Activated B cell treated with CpG ODN at 0.5 μM for 24 hours (primary cell): ENCODE measurements around the gene ITGAE. TPM values are rescaled to one million over a fixed set of nuclear protein-coding genes. Genes with fewer than 3 reads are reported as not detected.

Experiments
- ATAC-seq: fragments of 200-7000 bp; cut with Tn5 transposase; one replicate; pipeline ENCODE4 v1.10.0; 2021; ENCODE audit warnings: low read depth, mild to moderate bottlenecking, moderate library complexity
- CTCF ChIA-PET: fragments of 350-600 bp; sonication (Branson Sonifier 250); formaldehyde crosslinking; loops from one replicate; lab custom pipeline; 2021; ENCODE audit warnings: antibody characterized with exemption; lab: Charles Lee
- POLR2A ChIA-PET: fragments of 350-600 bp; sonication (Branson Sonifier 250); formaldehyde crosslinking; loops from one replicate; lab custom pipeline; 2021; ENCODE audit warnings: antibody characterized with exemption; lab: Charles Lee
- DNase-seq: peaks from one replicate; pipeline ENCODE4 v3.0.0; 2022
- H3K27ac Mint-ChIP-seq: one replicate; pipeline ENCODE4 v1.8.0; 2020; ENCODE audit warnings: mixed read lengths
- H3K27me3 Mint-ChIP-seq: one replicate; pipeline ENCODE4 v1.8.0; 2021; ENCODE audit warnings: mixed read lengths
- H3K36me3 Mint-ChIP-seq: one replicate; pipeline ENCODE4 v1.8.0; 2021; ENCODE audit warnings: low read depth, mixed read lengths
- H3K4me1 Mint-ChIP-seq: one replicate; pipeline ENCODE4 v1.8.0; 2021; ENCODE audit warnings: mixed read lengths
- H3K4me3 Mint-ChIP-seq: one replicate; pipeline ENCODE4 v1.8.0; 2020; ENCODE audit warnings: mild to moderate bottlenecking, mixed read lengths
- H3K9me3 Mint-ChIP-seq: one replicate; pipeline ENCODE4 v1.8.0; 2020; ENCODE audit warnings: mixed read lengths
- intact Hi-C: fragments of 100-400 bp; cut with micrococcal nuclease; formaldehyde crosslinking; loops from one replicate; pipeline ENCODE4 v1.15.1; 2024
- total RNA-seq: library from RNA; stranded (reverse); gene quantifications from 2 replicates; pipeline ENCODE4 v1.2.3, GENCODE V29; 2022
- TF ChIP-seq, protein P1 (sequence below): fragments of 200-600 bp; IDR thresholded peaks from one replicate; pipeline ENCODE4 v1.8.0; 2022; ENCODE audit warnings: antibody characterized with exemption, mild to moderate bottlenecking

ITGAE gene
- total RNA-seq, 1 donor from 2014 or later = 45.3 TPM

DNA sequence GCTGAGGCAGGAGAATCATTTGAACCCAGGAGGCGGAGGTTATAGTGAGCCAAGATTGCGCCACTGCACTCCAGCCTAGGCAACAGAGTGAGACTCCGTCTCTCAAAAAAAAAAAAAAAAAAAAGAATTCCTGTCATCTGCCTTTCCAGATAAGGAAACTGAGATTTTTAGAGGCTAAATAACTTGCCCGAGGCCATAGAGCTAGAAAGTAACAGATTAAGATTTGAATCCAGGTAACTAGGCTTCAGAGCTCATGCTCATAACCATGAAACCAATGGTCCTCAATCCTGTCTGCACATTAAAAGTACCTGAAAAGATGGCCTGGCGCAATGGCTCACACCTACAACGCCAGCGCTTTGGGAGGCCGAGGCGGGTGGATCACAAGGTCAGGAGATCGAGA, 35.6 kb upstream of the ITGAE start:
- Mint-ChIP-seq H3K27me3 (no peaks in the 10 kb centered on the region), H3K4me3 (no peak overlapping the region), H3K4me1 (peaks cover 6% of the 10 kb centered on the region), H3K9me3 (no peaks in the 10 kb centered on the region), H3K27ac (no peak overlapping the region), H3K36me3 (peaks cover 74% of the 10 kb centered on the region)
- intact Hi-C loops = no loop called here
- no peak for ATAC-seq
- ChIA-PET POLR2A (no interaction called here), CTCF (interaction anchor here (0.7 kb wide), 1 partner anchor 26 kb away, joined by 3 read pairs; no protein-coding TSS in a partner anchor)
- TF ChIP-seq, protein P1, sequence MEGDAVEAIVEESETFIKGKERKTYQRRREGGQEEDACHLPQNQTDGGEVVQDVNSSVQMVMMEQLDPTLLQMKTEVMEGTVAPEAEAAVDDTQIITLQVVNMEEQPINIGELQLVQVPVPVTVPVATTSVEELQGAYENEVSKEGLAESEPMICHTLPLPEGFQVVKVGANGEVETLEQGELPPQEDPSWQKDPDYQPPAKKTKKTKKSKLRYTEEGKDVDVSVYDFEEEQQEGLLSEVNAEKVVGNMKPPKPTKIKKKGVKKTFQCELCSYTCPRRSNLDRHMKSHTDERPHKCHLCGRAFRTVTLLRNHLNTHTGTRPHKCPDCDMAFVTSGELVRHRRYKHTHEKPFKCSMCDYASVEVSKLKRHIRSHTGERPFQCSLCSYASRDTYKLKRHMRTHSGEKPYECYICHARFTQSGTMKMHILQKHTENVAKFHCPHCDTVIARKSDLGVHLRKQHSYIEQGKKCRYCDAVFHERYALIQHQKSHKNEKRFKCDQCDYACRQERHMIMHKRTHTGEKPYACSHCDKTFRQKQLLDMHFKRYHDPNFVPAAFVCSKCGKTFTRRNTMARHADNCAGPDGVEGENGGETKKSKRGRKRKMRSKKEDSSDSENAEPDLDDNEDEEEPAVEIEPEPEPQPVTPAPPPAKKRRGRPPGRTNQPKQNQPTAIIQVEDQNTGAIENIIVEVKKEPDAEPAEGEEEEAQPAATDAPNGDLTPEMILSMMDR = no peak
- no peak for DNase-seq

DNA sequence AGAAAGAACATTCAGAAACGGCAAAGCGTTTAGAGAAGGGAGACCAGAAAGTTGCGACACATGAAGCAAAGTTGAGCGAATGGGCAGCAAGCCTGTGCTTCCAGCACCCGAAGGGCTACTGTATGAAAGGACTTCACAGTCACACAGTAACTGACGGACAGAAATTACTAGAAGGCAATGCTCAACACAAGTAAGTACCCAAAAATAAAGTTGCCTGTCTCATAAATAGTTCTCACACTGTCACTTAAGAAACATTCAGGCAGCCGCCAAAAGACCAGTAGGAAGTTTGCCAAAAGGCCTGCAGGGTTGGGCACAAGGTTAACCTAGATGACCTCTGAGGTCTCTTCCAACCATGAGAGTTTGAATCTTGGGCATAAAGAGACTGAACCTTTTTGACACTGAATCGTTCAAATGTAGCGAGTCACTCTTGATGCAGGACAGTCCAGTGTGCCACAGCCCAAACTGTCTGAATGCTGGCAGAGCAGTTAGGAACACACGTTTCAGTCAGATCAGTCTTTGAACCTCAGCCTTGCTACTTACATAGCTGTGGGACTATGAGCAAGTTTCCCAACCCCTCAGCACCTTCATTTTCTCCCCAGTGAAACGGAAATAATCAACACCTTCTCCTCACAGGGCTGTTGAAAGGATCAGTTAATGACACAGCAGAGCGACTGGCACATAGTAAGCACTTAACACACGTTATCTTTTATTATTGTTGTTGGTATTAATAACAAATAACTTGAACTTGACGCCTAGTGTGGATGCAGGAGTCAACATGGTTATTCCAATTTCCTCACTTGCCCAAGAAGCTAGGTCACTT, 34.6 kb upstream of the ITGAE start:
- ATAC-seq (no peak), DNase-seq (no peak)
- intact Hi-C loops = no loop called here
- Mint-ChIP-seq H3K36me3 (peaks cover 68% of the 10 kb centered on the region), H3K4me1 (peaks cover 6% of the 10 kb centered on the region), H3K9me3 (no peaks in the 10 kb centered on the region), H3K4me3 (no peak overlapping the region), H3K27me3 (no peaks in the 10 kb centered on the region), H3K27ac (no peak overlapping the region)
- TF ChIP-seq, protein P1 = no peak
- POLR2A ChIA-PET = no interaction called here
- CTCF ChIA-PET = no interaction called here

DNA sequence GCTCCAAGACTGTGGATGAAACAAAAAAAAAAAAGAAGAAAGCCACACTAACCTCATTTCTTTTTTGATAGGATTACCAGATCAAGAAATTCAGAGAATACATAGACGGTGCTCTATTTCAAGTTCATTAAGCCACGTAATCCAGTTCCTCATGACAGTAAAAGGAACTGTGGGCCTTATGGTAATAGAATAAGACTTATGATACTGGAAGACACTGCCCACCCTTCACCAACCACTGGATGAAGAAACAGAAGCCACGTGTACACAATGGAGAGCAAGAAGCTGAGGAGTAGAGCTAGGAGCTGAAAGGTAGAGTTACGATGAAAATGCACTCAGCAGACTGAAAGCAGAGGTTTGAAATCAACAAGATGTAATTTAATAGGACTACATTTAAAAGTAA, 33.8 kb upstream of the ITGAE start:
- no peak overlapping the region for H3K27ac Mint-ChIP-seq
- no peaks in the 10 kb centered on the region for H3K27me3 Mint-ChIP-seq
- no peak overlapping the region for H3K4me3 Mint-ChIP-seq
- H3K4me1 Mint-ChIP-seq = peaks cover 3% of the 10 kb centered on the region
- peaks cover 65% of the 10 kb centered on the region for H3K36me3 Mint-ChIP-seq
- DNase-seq (no peak), ATAC-seq (no peak)
- CTCF ChIA-PET = no interaction called here
- intact Hi-C loops = no loop called here
- TF ChIP-seq, protein P1 = no peak
- POLR2A ChIA-PET = interaction anchor here (1.0 kb wide), 1 partner anchor 9 kb away, joined by 4 read pairs; no protein-coding TSS in a partner anchor
- no peaks in the 10 kb centered on the region for H3K9me3 Mint-ChIP-seq

DNA sequence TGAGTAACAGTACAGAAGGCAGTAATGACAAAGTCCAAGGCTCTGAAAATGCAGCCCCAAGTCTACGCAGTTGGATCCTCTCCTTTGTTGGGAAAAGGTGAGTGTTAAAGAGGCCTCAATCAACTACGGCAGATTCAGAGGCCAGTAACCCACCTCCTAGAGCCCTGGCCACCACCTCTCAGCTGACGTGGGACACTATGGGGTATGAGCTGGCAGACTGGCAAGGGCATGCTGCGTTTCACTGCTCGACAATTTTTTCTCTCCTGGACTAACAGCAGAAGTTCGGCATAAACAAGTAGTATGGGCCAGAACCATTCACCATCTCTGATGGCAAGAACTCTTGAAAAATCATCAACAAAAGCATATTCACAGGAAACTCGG, 27.9 kb upstream of the ITGAE start:
- intact Hi-C loops = loop anchor here (5.0 kb wide), 2 partner anchors 292 to 782 kb away; no protein-coding TSS in a partner anchor
- ChIA-PET CTCF (interaction anchor here (1.0 to 5.3 kb wide), 7 partner anchors 11 to 147 kb away, joined by 3 to 245 read pairs (median 13); partner anchors contain the start of gene NCBP3), POLR2A (interaction anchor here (5.1 kb wide), 1 partner anchor 91 kb away, joined by 33 read pairs; no protein-coding TSS in a partner anchor)
- Mint-ChIP-seq H3K4me1 (peaks cover 1% of the 10 kb centered on the region), H3K27ac (no peak overlapping the region), H3K27me3 (no peaks in the 10 kb centered on the region), H3K36me3 (peaks cover 67% of the 10 kb centered on the region), H3K4me3 (no peak overlapping the region), H3K9me3 (no peaks in the 10 kb centered on the region)
- ATAC-seq (no peak), DNase-seq (no peak)
- TF ChIP-seq, protein P1 = no peak

DNA sequence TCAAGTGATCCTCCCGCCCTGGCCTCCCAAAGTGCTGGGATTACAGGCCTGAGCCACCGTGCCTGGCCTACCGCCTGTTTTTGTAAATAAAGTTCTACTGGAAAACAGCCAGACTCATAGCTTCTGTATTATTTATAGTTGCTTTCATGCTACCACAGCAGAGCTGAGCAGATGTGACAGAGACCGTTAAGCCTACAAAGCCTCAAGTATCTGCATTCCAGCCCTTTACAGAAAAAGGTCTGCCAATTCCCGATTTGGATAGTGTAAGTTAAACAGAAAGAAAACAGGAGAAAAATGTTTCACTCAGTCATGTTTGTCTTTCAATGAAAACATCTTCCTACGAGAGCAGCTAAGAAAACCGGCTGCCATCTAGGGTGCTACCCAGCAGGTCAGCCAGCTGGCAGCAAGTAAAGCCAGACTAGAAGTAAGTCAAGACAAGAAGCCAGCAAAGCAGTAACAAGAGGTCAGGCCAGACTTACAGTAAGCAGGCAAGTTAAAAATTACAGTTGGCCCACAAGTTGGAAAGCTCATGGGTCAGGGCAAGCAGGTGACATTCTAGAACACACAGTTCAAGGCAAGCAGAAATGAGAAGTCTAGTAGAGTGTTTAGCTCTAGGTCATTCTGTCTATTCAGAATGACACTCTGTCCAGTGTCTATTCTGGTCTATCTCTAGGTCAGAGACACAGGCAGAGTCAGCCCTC, 27.3 kb upstream of the ITGAE start:
- Mint-ChIP-seq H3K36me3 (peaks cover 65% of the 10 kb centered on the region), H3K4me3 (no peak overlapping the region), H3K9me3 (no peaks in the 10 kb centered on the region), H3K27ac (no peak overlapping the region), H3K27me3 (no peaks in the 10 kb centered on the region), H3K4me1 (peaks cover 1% of the 10 kb centered on the region)
- intact Hi-C loops = loop anchor here (5.0 kb wide), 2 partner anchors 291 to 781 kb away; no protein-coding TSS in a partner anchor
- no peak for ATAC-seq
- POLR2A ChIA-PET = interaction anchor here (0.6 to 5.1 kb wide), 2 partner anchors 90 to 134 kb away, joined by 4 to 33 read pairs; no protein-coding TSS in a partner anchor
- CTCF ChIA-PET = interaction anchor here (1.0 to 5.3 kb wide), 16 partner anchors 10 to 780 kb away, joined by 3 to 245 read pairs (median 6); partner anchors contain the start of gene NCBP3
- TF ChIP-seq, protein P1 = no peak
- DNase-seq = no peak
